ENCODE data around the gene EML1. TPM values are rescaled to one million over a fixed set of nuclear protein-coding genes. Genes with fewer than 3 reads are reported as not detected.

EML1 gene
- total RNA-seq, 2 donors from 2014 or later: 83.1 to 92.6 TPM

DNA sequence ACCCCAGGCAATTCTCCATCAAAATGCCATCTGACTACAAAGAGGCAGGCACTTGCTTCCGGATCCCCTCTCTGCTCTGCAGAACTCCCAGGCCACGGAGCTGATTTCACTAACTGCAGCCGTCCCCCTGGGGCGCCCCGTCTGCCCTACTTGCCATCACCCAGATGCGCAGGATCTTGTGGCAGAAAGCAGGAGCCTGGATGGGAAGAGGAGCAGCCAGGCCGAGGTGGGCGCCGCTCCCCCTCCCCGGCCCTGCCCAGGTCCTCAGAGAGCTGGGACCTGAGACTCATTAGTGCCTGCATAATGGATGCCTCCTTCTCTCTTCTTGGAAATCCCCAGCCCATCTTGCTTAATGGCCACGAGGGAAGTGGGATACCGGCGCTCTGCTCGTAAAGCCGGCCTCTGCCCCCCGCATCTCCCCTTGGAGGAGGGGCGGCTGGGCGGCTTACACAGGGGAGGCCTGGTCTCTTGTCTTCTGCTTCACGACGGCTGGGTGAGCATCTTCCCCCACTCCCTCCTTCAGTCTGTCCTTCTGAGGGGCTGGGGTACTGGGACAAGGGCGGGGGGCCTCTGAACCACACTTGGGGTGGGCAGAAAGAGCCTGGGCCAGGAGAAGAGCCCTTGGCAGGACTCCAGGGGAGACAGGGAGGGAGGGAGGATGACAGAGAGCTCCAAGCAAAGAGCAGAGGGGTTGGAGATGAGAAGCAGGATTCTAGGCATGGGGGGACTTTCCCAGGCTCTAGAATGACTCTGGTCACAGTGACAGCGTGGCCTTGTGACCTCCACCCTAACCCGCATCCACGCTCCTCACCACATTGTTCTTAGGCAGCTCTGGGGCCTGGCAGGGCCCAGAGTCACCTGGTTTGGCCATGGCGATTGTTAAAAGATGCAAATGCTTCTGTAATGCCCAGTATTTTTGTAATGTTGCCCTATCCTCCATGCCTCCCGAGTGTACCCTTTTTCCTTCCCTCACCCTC is 19.4 kb upstream of the EML1 start:
- DNase-seq (ENCODE audit: low spot score): no peak

GRCh38 chr14:99774556-99775307 is 18.5 kb upstream of the EML1 start:
- no peak for DNase-seq (ENCODE audit: low spot score)
- intact Hi-C loops (cut with DNase I): no loop called here

More for the DNA sequence above, 19.4 kb upstream of the EML1 start:
- intact Hi-C loops (cut with DNase I): no loop called here

- intact Hi-C loops (cut with DNase I): no loop called here
- no peak for DNase-seq (ENCODE audit: low spot score)
These were observed 17.9 kb upstream of the EML1 start for GRCh38 chr14:99775351-99775750.

DNA sequence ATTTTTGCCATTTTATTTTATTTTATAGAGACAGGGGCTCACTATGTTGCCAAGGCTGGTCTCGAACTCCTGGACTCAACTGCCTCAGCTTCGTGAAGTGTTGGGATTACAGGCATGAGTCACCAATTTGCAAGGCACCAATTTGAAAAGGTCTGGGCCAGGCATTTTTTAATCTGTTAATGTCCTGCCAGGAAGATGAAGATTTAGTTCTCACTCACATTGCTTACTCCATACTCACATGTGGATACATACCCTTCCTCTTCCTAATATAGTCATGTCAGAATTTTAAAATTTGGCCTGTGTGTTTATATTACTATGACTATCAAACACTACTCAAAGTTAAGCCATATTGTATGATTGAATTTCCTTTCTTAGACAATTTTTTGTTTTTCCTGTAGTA is 15.3 kb upstream of the EML1 start:
- intact Hi-C loops (cut with DNase I): no loop called here
- DNase-seq (ENCODE audit: low spot score): no peak

GRCh38 chr14:99779751-99780150 is 13.5 kb upstream of the EML1 start:
- no peak for DNase-seq (ENCODE audit: low spot score)
- intact Hi-C loops (cut with DNase I): no loop called here

GRCh38 chr14:99780690-99781089 is 12.5 kb upstream of the EML1 start:
- intact Hi-C loops (cut with DNase I): loop anchor here in 1 of 2 donors (1.0 kb wide), 1 partner anchor 38 kb away; no protein-coding TSS in a partner anchor

GRCh38 chr14:99781091-99781490 is 12.1 kb upstream of the EML1 start:
- DNase-seq (ENCODE audit: low spot score): no peak

More at GRCh38 chr14:99780690-99781089, 12.5 kb upstream of the EML1 start:
- DNase-seq (ENCODE audit: low spot score): no peak

GRCh38 chr14:99781853-99782610 is 11.2 kb upstream of the EML1 start:
- no peak for DNase-seq (ENCODE audit: low spot score)
- intact Hi-C loops (cut with DNase I): loop anchor here in 1 of 2 donors (1.0 kb wide), 1 partner anchor 36 kb away; no protein-coding TSS in a partner anchor

More at GRCh38 chr14:99781091-99781490, 12.1 kb upstream of the EML1 start:
- intact Hi-C loops (cut with DNase I): loop anchor here in 1 of 2 donors (1.0 kb wide), 1 partner anchor 37 kb away; no protein-coding TSS in a partner anchor

- no peak for DNase-seq (ENCODE audit: low spot score)
- intact Hi-C loops (cut with DNase I): no loop called here
These were observed 8.7 kb upstream of the EML1 start for GRCh38 chr14:99784508-99784907.

GRCh38 chr14:99785426-99785825 is 7.8 kb upstream of the EML1 start:
- intact Hi-C loops (cut with DNase I): loop anchor here in 1 of 2 donors (5.0 kb wide), 1 partner anchor 33 kb away; no protein-coding TSS in a partner anchor
- DNase-seq (ENCODE audit: low spot score): no peak

DNA sequence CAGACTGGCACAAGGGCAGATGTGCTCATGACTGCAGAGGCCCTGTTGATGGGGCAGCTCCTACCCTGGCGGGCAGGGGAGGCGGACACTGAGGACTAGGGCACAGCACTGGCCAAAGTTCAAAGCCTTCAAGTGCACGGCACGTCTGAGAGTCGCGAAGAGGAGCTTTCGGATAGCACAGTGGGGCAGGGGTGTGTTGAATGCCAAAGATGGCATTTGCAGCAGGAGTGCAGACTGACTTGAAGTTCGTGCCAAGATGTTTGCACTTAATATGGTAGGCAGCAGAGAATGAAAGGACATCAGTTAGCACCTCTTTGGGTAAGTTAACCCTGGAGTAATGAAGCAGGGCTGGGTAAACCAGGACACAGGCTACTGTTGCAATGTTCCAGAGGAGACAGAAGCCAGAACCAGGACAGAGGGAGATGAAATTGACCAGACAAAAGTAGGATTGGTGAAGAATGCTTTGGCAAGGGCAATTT is 6.7 kb upstream of the EML1 start:
- no peak for DNase-seq (ENCODE audit: low spot score)
- intact Hi-C loops (cut with DNase I): loop anchor here in 1 of 2 donors (5.0 kb wide), 1 partner anchor 34 kb away; no protein-coding TSS in a partner anchor

GRCh38 chr14:99788713-99789112 is 4.5 kb upstream of the EML1 start:
- intact Hi-C loops (cut with DNase I): loop anchor here in 1 of 2 donors (5.0 kb wide), 1 partner anchor 36 kb away; no protein-coding TSS in a partner anchor
- no peak for DNase-seq (ENCODE audit: low spot score)

- intact Hi-C loops (cut with DNase I): loop anchor here in 1 of 2 donors (5.0 kb wide), 1 partner anchor 37 kb away; no protein-coding TSS in a partner anchor
- no peak for DNase-seq (ENCODE audit: low spot score)
These were observed 3.6 kb upstream of the EML1 start for GRCh38 chr14:99789581-99789980.

- DNase-seq (ENCODE audit: low spot score): no peak
These were observed 2.8 kb upstream of the EML1 start for GRCh38 chr14:99790201-99790977.

GRCh38 chr14:99790978-99791376 is 2.2 kb upstream of the EML1 start:
- intact Hi-C loops (cut with DNase I): loop anchor here in 1 of 2 donors (5.0 kb wide), 1 partner anchor 59 kb away; no protein-coding TSS in a partner anchor
- DNase-seq (ENCODE audit: low spot score): no peak

More at GRCh38 chr14:99790201-99790977, 2.8 kb upstream of the EML1 start:
- intact Hi-C loops (cut with DNase I): loop anchor here in 1 of 2 donors (5.0 kb wide), 1 partner anchor 58 kb away; no protein-coding TSS in a partner anchor

- intact Hi-C loops (cut with DNase I): loop anchor here in 1 of 2 donors (5.0 kb wide), 1 partner anchor 59 kb away; no protein-coding TSS in a partner anchor
- no peak for DNase-seq (ENCODE audit: low spot score)
These were observed 1.6 kb upstream of the EML1 start for GRCh38 chr14:99791476-99792209.

DNA sequence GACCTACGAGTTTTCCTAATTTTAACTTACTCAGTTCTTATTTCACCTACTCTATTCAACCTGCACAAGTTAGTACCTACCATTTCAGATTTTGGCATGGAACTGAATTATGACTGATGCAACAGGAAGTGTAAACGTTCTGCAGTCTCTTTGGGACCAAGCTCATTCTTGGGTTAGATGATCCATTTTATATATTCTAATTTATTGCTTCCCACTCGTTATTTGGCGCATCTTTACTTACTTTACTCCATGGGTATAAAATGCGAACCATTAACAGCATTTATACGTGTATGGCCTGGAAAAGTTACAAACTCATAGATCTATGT is 1.0 kb upstream of the EML1 start:
- intact Hi-C loops (cut with DNase I): loop anchor here in 1 of 2 donors (5.0 kb wide), 1 partner anchor 60 kb away; no protein-coding TSS in a partner anchor

More for the DNA sequence above, 1.0 kb upstream of the EML1 start:
- DNase-seq (ENCODE audit: low spot score): no peak

All from posterior vena cava (tissue), 2 donors.